Transverse colon (tissue), 4 donors: Measurements from ENCODE around the gene ADH7. TPM values are rescaled to one million over a fixed set of nuclear protein-coding genes. Genes with fewer than 3 reads are reported as not detected.

ENCODE experiments used
- DNase-seq: peaks from one replicate; pipeline ENCODE4 v3.0.0-alpha.2; 2019
- H3K27ac ChIP-seq, 4 donors: fragments of 200-600 bp; sonication (generic); 2 replicates each; pipeline ENCODE4 v1.5.1; 2016 to 2018; ENCODE audit warnings: inconsistent platforms in 4 of 4
- H3K27me3 ChIP-seq: fragments of 200-600 bp; sonication (generic); 2 replicates; pipeline ENCODE4 v1.5.1; 2017; ENCODE audit warnings: inconsistent platforms
- H3K36me3 ChIP-seq, 4 donors: fragments of 200-600 bp; sonication (generic); 2 replicates each; pipeline ENCODE4 v1.5.1; 2017 to 2019; ENCODE audit warnings: inconsistent platforms in 4 of 4
- H3K4me1 ChIP-seq, 4 donors: fragments of 200-600 bp; sonication (generic); 2 replicates each; pipeline ENCODE4 v1.5.1; 2017 to 2020; ENCODE audit warnings: inconsistent platforms in 4 of 4
- H3K4me3 ChIP-seq, 4 donors: fragments of 200-600 bp; sonication (generic); 1 replicate in 1 of 4; 2 replicates in 3 of 4; pipeline versions ENCODE4 v1.5.1 to v1.6.1; 2017 to 2019; ENCODE audit warnings: inconsistent platforms in 4 of 4
- H3K9me3 ChIP-seq, 2 donors: fragments of 200-600 bp; sonication (generic); 2 replicates each; pipeline ENCODE4 v1.5.1; 2017 to 2019; ENCODE audit warnings: inconsistent platforms in 2 of 2
- EP300 ChIP-seq: sonication (generic); formaldehyde crosslinking; IDR thresholded peaks from one replicate; pipeline ENCODE4 v1.6.1; 2017; ENCODE audit warnings: antibody characterized with exemption, low read depth
- POLR2A ChIP-seq: fragments of 450-650 bp; IDR thresholded peaks from one replicate; pipeline ENCODE4 v1.6.1; 2016; ENCODE audit warnings: antibody characterized with exemption, mild to moderate bottlenecking, moderate library complexity
- POLR2AphosphoS5 ChIP-seq, 3 donors: sonication (generic); formaldehyde crosslinking; IDR thresholded peaks; one replicate each; pipeline ENCODE4 v1.6.1; 2016; ENCODE audit warnings: antibody characterized with exemption in 3 of 3
- WGBS, 2 donors: methylation state at CpG; one replicate each; pipeline ENCODE4 v1.1.5; 2018; ENCODE audit warnings: low coverage in 1 of 2; 5-methylcytosine and 5-hydroxymethylcytosine counted together
- in situ Hi-C, 4 donors: fragments of 200-750 bp; cut with MboI; loops; one replicate each; pipeline versions ENCODE4 v1.15.0 to v1.15.1; 2017; ENCODE audit warnings: low sequenced_read_pairs in 3 of 4, low pct_ligation_motif_present in 1 of 4, low pct_unique_long_range_greater_than_20kb in 1 of 4
- intact Hi-C: fragments of 100-400 bp; cut with DNase I; formaldehyde crosslinking; loops from one replicate; pipeline ENCODE4 v1.15.1; 2023; ENCODE audit warnings: low total_unique reads
- total RNA-seq, 4 donors: library from RNA; depleted of rRNA; stranded (reverse); fragments of >200 nt; gene quantifications; one replicate each; pipeline ENCODE4 v1.1.0, GENCODE V29; 2016
- TF ChIP-seq, protein P1 (sequence below), 5 experiments: fragments of 200-600 bp in 3 of 5; fragments of 450-650 bp in 2 of 5; sonication (generic) in 3 of 5; IDR thresholded peaks; 1 replicate in 2 of 5; 2 replicates in 3 of 5; pipeline ENCODE4 v1.5.1; 2016 to 2017; ENCODE audit warnings: antibody characterized with exemption in 5 of 5, inconsistent platforms in 3 of 5, mild to moderate bottlenecking in 2 of 5, moderate library complexity in 1 of 5

The ADH7 gene
- total RNA-seq, 4 donors from 2014 or later = not detected

DNA sequence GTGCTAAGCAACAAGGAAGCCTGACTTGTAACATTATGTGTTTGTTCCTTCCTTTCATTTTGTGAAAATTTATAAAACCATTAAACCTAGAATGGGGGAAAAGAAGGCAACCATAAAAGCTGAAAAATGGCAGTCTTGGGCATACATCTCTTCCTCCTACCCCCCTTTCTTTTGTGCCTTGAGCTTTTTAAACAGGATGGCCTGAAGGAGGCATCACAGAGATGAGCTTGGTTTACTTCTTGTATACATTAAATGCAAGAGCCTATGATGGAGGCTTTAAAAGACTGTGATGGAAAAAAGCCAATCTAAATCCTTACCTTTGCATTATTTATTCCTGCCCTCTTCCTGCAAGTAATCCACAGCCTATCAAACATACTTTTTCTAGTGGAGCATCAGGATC lies 36.2 kb upstream of the ADH7 start:
- no peaks in the 10 kb centered on the region for H3K27me3 ChIP-seq
- in situ Hi-C loops (no loop called here), intact Hi-C loops (no loop called here)
- no peak overlapping the region for H3K27ac ChIP-seq
- H3K4me3 ChIP-seq = no peak overlapping the region
- no peaks in the 10 kb centered on the region for H3K4me1 ChIP-seq
- no peaks in the 10 kb centered on the region for H3K36me3 ChIP-seq
- DNase-seq = no peak
- TF ChIP-seq POLR2A (no peak), EP300 (no peak), POLR2AphosphoS5 (IDR thresholded peaks at IDR 0.05) (no peak)
- TF ChIP-seq, protein P1, sequence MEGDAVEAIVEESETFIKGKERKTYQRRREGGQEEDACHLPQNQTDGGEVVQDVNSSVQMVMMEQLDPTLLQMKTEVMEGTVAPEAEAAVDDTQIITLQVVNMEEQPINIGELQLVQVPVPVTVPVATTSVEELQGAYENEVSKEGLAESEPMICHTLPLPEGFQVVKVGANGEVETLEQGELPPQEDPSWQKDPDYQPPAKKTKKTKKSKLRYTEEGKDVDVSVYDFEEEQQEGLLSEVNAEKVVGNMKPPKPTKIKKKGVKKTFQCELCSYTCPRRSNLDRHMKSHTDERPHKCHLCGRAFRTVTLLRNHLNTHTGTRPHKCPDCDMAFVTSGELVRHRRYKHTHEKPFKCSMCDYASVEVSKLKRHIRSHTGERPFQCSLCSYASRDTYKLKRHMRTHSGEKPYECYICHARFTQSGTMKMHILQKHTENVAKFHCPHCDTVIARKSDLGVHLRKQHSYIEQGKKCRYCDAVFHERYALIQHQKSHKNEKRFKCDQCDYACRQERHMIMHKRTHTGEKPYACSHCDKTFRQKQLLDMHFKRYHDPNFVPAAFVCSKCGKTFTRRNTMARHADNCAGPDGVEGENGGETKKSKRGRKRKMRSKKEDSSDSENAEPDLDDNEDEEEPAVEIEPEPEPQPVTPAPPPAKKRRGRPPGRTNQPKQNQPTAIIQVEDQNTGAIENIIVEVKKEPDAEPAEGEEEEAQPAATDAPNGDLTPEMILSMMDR (IDR thresholded peaks at IDR 0.05) = no peak
- H3K9me3 ChIP-seq = no peaks in the 10 kb centered on the region

DNA sequence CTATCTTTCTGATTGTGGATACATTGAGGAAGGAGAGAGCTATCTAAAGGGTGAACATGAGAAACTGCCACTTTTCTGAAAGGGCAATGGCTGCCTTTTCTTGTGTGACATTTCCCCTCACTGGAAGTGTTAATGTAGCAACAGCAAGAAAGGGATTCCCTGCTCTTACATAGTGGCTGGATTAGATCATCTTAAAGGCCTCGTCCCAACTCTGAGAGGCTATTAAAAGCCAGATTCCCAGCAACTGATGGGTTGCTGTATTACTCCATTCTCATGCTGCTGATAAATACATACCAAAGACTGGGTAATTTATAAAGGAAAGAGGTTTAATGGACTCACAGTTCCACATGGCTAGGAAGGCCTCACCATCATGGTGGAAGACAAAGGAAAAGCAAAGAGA lies 33.7 kb upstream of the ADH7 start:
- no peak for DNase-seq
- intact Hi-C loops = loop anchor here (10.0 kb wide), 1 partner anchor 354 kb away; no protein-coding TSS in a partner anchor
- H3K4me3 ChIP-seq = no peak overlapping the region
- 72% methylated on average over 1 of the region's 1 CpG; no CpG with 5 or more reads in 1 of the 2 donors for WGBS, 2 donors
- H3K9me3 ChIP-seq = no peaks in the 10 kb centered on the region
- H3K36me3 ChIP-seq = no peaks in the 10 kb centered on the region
- no peak for TF ChIP-seq POLR2AphosphoS5 (IDR thresholded peaks at IDR 0.05)
- TF ChIP-seq, protein P1 (IDR thresholded peaks at IDR 0.05) = no peak
- in situ Hi-C loops = no loop called here
- H3K4me1 ChIP-seq = no peaks in the 10 kb centered on the region
- H3K27ac ChIP-seq = no peak overlapping the region
- H3K27me3 ChIP-seq = no peaks in the 10 kb centered on the region

- 56 to 85% methylated on average over 2 of the region's 2 CpGs for WGBS, 2 donors
- intact Hi-C loops = loop anchor here (10.0 kb wide), 1 partner anchor 353 kb away; no protein-coding TSS in a partner anchor
Observed at GRCh38 chr4:99467887-99468286, 32.7 kb upstream of the ADH7 start.

DNA sequence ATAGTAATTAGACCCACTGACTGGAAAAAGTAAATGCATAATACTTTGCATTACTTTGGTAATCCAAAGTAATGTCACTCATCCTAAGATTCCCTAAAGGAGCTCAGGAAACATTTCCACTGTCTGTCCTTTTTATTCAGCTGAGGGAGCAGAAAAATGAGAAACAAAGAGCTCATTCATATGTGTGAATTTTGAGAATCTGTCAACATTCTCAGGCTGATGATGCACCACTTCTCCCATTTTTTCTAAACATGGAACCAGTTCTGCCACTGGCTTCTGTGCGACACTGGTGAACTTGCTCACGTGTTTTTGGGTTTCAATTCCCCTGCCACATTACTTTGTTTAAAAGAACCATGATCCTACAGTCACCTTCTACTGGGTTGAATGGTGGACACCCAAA lies 28.4 kb upstream of the ADH7 start:
- WGBS, 2 donors = 83 to 100% methylated on average over 2 of the region's 2 CpGs
- in situ Hi-C loops = no loop called here
- no peak for DNase-seq
- H3K27me3 ChIP-seq = no peaks in the 10 kb centered on the region
- H3K4me1 ChIP-seq = no peaks in the 10 kb centered on the region
- H3K4me3 ChIP-seq = no peak overlapping the region
- intact Hi-C loops = loop anchor here (10.0 kb wide), 1 partner anchor 349 kb away; no protein-coding TSS in a partner anchor
- TF ChIP-seq EP300 = no peak
- no peak for TF ChIP-seq POLR2AphosphoS5 (IDR thresholded peaks at IDR 0.05)
- TF ChIP-seq, protein P1 (IDR thresholded peaks at IDR 0.05) = no peak
- TF ChIP-seq POLR2A = no peak
- no peaks in the 10 kb centered on the region for H3K9me3 ChIP-seq
- H3K36me3 ChIP-seq = no peaks in the 10 kb centered on the region
- no peak overlapping the region for H3K27ac ChIP-seq

More at GRCh38 chr4:99467887-99468286, 32.7 kb upstream of the ADH7 start:
- H3K9me3 ChIP-seq = no peaks in the 10 kb centered on the region
- H3K36me3 ChIP-seq = no peaks in the 10 kb centered on the region
- H3K4me1 ChIP-seq = no peaks in the 10 kb centered on the region
- TF ChIP-seq, protein P1 (IDR thresholded peaks at IDR 0.05) = no peak
- TF ChIP-seq EP300 (no peak), POLR2A (no peak), POLR2AphosphoS5 (IDR thresholded peaks at IDR 0.05) (no peak)
- H3K4me3 ChIP-seq = no peak overlapping the region
- H3K27ac ChIP-seq = no peak overlapping the region
- in situ Hi-C loops = no loop called here
- DNase-seq = no peak
- no peaks in the 10 kb centered on the region for H3K27me3 ChIP-seq
